Ammon's horn (tissue), 1 donor: ENCODE results near the gene COG1.

Source experiments
- DNase-seq: peaks from one replicate; pipeline ENCODE4 v3.0.0-alpha.2; 2016; ENCODE audit warnings: low spot score

The COG1 gene

GRCh38 chr17:73228748-73229236 is 35.9 kb downstream of the COG1 start:
- peak; percentile 69 for DNase-seq

- no peak for DNase-seq
These were observed 37.2 kb downstream of the COG1 start for GRCh38 chr17:73230088-73230487.

GRCh38 chr17:73231395-73231794 is 38.5 kb downstream of the COG1 start:
- DNase-seq, result no peak

- DNase-seq, result peak; percentile 98
These were observed 39.2 kb downstream of the COG1 start for GRCh38 chr17:73231841-73232586.

GRCh38 chr17:73232587-73233373 is 39.9 kb downstream of the COG1 start:
- DNase-seq, result peak; percentile 46

GRCh38 chr17:73234736-73235135 is 41.9 kb downstream of the COG1 start:
- no peak for DNase-seq

GRCh38 chr17:73237714-73238113 is 44.9 kb downstream of the COG1 start:
- DNase-seq, result no peak

GRCh38 chr17:73240561-73240960 is 47.7 kb downstream of the COG1 start:
- no peak for DNase-seq

- DNase-seq, result no peak
These were observed 54.9 kb downstream of the COG1 start for GRCh38 chr17:73247726-73248125.

GRCh38 chr17:73248532-73248931 is 55.7 kb downstream of the COG1 start:
- no peak for DNase-seq

- no peak for DNase-seq
These were observed 56.8 kb downstream of the COG1 start for GRCh38 chr17:73249700-73250099.

- no peak for DNase-seq
These were observed 58.2 kb downstream of the COG1 start for GRCh38 chr17:73250851-73251640.

GRCh38 chr17:73251871-73252270 is 59.0 kb downstream of the COG1 start:
- no peak for DNase-seq

- peak; percentile 84 for DNase-seq
These were observed 62.9 kb downstream of the COG1 start for GRCh38 chr17:73255671-73256181.

GRCh38 chr17:73256220-73256619 is 63.4 kb downstream of the COG1 start:
- DNase-seq, result no peak

GRCh38 chr17:73257516-73257915 is 64.7 kb downstream of the COG1 start:
- DNase-seq, result no peak
